Measurements from ENCODE around the gene AEBP1.

Gene AEBP1

DNA sequence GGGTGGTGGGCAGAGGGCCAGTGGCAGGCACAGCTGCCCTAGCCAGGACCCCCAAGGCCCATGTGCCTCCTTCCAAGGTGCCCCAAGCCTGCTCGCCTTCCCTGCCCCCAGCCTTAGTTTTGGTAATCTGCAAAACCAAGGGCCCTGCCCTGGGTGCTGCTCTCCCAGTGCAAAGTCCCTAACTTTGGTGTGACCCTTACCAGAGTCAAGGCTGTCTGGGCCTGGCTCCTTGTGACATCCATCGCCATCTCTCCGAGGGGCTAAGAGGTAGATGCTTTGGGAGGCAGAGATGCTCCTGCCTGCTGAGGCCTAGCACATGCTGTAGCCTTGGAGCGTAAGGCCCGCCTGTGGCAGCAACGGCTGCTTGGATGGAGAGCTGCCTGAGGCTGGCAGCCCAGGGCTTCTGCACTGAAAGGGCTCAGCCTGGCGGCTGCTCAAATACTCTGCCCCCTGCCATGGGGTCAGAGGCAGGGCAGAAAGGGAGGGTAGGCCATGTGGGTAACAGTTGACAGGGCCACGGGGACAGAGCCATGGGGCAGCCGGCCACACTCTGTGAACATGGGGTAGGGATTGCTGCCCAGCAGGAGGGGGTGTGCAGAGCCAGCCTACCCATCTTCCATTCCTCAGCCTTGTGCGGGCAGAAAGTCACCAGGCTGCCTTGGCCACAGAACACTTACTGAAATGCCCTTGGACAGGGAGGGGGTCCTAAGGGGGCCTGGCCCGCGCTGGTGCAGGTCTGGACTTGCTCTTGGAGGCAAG is 54.9 kb downstream of the AEBP1 start:
- DNase-seq: no peak

DNA sequence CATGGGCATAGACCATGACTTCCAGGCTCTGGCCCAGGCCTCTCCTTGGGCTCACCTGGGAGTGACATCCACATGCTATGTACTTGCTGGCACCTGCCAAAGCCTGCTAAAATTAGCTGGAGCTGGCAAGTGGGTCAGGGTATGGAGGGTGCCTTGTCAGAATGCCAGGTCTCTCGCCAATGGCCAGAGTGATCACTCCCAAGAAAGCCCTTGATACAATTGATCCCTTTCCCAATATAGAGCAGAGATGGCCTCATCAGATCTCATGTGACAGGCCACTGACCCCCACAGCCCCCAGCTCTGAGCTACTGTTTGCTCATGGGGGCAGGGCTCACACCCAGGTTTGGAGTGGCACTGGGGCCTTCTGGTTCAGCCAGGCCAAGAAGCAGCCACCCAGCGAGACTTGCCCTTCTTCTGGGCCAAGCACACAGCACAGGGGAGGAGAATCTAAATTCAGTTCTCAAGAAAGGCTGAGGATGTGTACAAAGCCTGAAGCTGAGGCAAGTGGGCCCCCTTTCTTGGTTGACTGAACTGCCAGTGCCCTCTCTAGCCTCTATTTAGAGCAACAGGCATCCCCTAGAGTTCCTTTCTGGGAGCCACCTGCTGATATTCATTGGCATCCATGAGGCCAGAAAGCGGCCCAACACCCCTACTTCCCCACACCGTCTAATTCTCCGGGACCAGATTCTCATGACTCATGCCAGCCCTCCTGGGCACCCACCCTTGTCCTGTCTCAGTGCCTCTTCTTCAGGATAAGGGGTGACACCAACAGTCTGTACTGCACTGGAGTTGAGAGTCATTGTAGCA is 55.9 kb downstream of the AEBP1 start:
- no peak for DNase-seq

DNA sequence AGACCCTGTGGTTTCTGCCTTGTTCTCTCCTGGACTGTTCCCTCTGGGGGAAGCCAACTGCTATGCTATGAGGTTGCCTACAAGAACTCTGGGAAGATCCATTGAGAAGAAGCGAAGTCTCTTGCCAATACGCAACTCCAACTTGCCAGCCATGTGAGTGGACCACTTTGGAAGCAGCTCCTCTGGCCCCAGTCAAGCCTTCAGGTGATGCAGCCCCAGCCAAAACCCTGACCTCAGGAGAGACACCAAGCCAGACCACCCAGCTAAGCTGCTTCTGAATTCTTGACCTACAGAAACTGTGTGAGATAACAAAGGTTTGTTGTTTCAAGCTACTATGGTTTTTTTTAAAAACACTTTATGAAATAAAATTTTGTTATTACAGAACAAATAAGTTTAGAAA is 57.2 kb downstream of the AEBP1 start:
- DNase-seq: no peak

DNA sequence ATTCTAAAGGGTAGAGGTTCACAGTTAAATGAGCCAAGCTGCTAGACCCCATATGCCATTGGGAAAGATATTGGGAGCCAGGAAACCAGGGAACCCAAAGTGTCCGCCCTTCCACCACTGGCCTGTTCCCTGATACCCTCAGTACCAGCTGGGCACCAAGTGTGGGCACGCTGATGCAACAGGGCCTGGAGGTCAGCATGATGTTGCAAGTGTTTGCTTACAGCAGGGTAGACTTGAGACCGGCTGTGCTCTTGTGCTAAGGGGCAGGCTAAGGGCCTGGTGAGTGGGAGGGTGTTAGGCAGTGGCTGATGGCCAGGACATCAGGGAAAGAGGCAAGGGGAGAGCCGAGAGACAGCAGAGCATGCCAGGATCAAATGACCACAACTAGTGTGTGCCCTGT is 58.0 kb downstream of the AEBP1 start:
- DNase-seq: no peak

DNA sequence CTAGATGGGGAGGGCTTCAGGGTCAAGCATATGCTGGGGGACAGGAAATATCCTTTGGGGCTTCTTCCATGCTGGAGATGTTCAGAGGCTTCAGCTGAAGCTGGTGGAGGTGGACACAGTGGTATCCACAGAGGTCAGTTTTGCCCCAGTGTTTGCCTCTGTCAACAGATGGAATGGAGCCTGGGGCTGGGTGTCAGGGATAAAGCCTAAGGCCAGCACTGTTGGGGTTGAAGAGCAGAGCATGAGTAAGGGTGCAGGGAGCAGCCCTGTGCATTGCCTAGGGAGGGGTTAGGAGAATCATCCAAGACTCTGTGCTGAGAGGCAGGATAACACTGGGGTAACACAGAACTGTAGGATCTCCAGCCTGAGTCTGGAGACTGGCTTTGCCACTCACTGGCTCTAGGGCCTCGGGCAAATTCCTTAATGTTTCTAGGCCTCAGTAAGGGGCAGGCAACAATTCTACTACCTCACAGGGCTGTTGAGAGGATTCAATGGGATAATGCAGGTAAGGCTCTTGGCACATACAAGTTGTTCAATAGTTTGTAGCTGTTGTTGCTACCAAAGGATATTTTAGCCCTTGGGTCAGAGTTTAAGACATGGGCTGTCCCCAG is 58.7 kb downstream of the AEBP1 start:
- no peak for DNase-seq

DNA sequence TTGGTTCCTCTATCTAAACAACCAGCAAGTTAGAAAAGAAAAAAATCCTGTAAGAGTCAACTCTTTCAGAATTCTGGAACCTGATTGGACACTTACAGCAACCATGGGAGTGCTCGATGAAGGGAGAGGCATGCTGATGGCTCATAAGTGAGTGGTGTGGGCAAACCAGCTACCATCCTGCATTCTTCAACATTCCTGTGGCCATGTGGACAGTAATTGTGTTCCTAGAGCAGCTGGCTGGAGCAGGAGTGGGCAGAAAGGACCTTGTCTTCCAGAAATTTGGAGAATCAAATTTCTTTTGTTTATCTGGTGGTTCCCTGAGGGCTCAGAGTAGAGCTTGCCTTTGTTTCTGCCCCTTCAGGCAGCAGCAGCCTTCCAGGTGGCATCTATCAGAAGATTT is 59.4 kb downstream of the AEBP1 start:
- DNase-seq: no peak
